ENCODE measurements around the gene TEX51.

- no peak for TF ChIP-seq YY1 (IDR thresholded peaks at IDR 0.05; ENCODE audit: insufficient read depth, insufficient read length)
- no peak for TF ChIP-seq SUZ12 (IDR thresholded peaks at IDR 0.05; ENCODE audit: extremely low read depth, insufficient read depth, insufficient read length)
These were observed 19.1 kb upstream of the TEX51 start for GRCh38 chr2:126879348-126880298.

All from NT2/D1 (cell line).